Fibroblast of the conjunctiva (primary cell): ENCODE results near the gene ABCG1.

Experiments
- DNase-seq: peaks from one replicate; pipeline ENCODE4 v3.0.0-alpha.2; 2010; ENCODE audit warnings: low read depth

Gene ABCG1

DNA sequence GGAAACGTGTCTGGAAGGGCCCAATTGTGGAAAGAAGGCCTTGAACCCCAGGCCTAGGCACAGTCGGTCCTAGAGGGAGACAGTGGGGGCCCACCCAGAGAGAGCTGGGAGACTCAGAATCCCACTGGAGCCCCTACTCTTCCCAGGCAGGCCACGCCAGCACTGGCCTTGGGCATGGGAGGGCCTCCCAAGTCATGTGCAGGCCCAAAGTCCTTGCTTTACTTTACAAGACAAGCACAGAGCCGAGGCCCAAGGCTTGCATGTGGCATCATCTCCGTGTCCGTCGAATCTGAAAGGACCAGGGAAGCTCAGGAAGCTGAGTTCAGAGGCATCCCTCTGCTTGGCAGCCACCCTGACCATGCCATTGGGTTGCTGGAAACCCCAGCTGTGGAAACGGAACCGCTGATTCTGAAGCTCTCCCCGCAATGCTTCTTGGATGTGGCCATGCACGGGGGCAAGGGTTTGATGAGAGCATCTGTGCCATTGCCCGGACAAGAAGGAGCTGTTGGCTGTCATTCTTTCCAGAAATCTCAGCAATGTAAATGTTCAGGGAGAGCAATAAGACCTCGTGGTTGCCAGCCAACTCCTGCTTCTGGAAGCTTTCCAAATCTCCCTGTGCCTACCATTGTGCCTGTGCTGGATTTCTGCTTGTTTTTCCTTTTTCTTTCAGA, 32.8 kb downstream of the ABCG1 start:
- DNase-seq = no peak

DNA sequence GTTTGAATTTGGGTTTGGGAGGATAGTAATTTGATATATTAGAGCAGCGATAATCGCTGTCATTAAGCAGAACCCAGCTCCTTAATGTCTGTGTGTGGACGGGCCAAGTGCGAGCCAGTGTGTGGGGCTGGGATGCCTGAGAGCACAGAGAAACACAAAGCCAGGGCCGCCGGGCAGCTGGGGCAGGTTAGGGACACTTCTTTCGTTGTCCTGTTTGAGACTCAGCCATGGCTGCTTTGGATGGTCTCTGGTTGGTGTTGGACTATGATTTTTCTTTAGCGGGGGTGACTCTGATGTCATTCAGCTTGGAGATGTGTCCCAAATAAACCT, 33.4 kb downstream of the ABCG1 start:
- no peak for DNase-seq

DNA sequence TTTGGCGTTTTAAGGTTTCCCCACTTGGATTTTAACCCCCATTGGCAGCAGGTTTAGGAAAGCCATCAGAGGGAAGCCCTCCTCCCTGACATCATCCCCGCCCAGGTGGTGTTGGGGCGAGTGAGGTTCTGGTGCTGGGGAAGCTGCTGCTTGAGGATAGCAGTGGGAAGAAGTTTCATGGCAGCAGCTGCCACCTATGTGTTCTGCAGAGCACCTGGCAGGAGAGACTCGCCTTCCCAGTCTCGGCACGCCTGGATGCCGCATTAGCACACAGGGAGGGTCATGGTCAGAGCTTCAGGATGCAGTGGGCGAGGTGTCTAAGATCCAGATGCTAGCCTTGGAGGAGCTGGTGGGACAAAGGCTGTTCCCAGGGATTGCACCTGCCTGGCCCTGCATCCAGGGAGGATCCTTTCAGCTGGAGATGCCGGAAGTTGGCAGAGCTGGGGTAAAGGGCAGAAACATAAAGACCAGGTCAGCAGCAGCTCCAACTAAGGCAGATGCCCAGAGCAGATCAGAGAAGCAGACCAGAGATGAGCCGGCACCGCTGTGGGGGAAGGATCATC, 33.9 kb downstream of the ABCG1 start:
- no peak for DNase-seq

DNA sequence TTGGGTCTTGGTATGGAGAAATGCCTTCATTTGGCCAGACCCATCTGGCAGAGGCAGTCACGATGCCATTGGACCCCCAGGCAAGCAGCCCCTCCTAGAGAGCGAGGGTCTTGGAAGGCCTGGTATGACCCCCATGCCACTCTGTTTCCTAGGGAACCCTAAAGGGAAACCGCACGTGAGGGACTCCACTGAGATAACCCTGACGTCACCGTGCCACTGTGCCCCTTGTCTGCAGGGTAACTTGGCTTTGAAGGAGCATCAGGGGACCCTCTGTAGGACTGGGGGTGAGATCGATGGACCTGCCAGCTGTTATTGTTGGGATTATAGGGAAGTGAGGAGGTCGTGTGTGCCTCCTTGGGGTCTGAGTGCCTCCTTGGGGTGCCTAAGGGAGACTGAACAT, 34.5 kb downstream of the ABCG1 start:
- DNase-seq = no peak

DNA sequence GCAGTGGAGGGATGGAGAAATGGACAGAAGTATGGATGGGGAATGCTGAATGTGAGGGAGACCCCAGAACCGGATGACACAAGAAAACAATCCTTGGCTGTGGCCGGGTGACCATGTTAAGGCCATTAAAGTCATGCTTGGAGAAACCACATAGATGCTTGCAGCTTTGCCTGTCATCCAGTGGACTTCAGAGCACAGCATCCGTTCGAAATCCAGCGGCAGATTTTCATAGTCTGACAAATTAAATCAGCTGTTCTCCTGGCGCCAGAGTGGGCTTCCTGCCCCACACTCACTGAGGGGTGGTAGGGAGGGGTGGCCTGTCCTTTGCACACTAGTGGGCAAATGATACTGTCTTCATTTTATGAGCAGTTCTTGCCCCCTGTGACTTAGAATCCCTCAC, 35.1 kb downstream of the ABCG1 start:
- DNase-seq = no peak

DNA sequence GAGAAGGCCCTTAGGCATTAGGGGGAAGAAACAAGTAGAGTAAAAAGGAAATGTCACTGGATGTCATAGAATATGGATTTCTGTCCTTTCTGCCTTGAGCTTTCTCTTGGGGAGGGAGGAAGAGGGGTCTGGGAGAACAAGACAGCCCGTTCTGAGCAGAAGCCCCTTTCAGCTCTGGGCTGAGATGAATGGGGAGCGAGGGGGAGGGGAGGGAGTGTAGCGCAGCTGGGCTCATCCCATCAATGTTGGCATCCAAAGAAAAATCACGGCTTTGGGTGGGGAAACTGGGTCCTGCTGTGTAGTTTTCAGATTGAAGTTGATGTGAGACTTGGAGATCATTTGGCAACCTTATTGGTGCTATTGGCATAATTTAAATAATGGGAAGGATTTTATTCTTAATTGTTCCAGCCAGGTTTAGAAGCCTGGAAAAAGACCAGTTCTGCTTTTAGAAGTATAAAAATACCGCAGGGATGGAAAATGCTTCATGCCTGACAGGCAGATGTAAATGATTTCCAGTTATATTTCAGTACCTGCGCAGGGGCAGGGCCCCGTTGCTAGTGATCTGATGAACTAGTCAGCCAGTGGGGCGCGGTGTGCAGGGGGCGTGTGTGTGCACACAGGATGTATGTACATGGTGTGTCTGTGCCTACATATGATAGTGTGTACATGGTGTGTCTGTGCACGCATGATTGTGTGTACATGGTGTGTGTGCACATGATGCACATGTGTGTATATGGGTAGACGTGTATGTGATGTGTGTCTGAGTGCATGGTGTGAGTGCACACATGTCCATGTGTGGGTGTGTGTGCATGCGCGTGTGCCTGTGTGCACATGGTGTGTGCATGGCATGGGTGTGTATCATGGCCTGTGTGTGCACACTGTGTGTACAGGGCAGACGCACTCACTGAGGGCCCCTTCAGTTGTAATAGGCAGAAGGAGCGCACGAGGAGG, 36.0 kb downstream of the ABCG1 start:
- DNase-seq = no peak

DNA sequence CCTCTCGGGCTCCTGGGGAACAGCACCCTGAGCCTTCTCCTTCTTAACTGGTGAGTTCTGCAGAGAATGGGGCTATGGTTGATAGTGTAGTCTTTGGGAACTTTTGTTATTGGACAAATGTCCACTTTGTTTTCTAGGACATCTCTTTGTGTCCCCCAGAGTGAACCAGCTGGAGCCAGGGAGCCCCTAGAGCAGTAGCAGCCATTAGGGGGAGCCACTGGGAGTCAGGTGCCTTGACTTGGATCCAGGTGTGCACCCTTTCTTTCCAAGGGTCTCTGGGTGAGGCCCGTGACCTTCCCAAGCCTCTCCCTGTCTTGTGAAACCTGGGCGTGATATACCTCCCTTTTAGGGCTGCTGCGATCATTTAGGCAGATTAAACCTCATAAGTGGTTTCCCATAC, 36.9 kb downstream of the ABCG1 start:
- DNase-seq = no peak

DNA sequence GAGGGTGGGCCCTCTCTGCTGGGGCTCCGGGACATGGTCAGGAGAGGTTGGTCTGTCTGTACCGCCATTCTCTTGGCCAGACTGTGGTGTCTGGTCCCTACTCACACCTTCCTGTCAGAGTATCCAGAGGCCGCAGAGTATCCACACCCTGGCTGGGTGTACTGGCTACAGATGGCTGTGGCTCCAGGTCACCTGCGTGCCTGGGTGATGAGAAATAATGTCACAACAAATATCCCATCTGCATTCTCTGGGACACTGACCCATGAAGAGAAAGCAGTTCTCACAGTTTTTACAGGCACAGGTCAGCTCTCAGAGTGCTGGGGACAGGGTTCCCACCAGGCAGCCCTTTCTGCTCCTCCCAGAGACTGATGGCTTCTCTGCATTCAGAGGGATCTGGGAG, 37.4 kb downstream of the ABCG1 start:
- no peak for DNase-seq

DNA sequence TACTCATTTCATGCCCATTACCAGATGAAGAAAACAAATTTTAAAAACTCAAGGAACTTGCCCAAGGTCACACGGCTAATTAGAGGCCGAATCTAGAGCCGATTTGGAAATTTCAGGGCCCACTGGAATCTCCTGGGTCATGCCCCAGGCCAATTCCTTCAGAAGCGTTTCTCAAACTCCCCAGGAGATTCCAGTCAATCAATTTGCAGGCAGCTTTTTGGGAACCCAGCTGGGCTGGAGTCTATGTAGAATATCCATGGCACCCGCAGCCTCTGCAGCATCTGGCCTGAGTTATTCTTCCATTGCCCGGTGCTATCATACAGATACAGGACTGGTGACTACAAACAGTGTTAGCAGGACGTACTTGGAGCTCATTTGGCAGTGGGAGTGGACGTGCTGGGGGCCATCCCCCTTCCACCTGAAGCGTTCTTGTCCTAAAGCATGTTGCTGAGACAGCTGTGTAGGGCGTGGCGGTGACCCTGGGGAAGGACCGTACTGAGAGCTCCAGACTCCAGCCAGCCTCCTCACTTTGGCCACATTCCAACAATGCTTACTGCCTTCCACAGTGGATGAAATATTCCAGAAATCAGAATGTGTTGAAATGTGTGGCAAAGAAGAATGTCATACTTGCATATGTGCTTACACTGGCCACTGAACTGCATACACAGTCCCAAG, 38.3 kb downstream of the ABCG1 start:
- no peak for DNase-seq

DNA sequence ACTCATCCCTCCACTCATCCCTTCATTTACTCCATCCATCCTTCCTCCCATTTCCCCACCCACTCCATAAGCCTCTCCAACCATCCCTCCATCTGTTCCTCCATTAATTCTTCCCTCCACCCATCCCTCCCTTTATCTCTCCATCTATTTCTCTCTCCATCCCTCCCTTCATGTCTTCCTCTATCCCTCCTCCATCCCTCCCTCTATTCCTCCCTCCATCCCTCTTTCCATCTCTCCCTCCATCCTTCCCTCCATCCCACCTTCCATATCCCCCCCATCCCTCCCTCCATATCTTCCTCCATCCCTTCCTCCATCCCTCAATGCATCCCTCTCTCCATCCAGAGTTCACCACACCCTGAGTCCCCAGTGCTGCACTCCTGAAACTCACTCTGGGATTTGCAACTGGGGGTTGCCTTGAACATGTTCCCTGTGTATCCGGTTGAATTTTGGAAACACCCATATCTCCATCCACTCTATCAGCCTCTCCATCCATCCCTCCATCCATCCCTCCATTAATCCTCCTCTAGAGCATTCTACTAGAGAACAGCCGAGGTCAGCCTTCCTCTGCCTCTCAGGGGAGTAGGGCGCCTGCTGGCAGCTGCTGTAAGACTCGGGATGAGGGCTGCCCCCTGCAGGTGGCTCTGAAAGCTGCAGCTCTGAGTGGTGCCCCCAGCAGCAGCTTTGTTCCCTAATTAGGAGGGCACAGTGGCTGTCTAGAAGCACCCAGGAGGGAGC, 39.4 kb downstream of the ABCG1 start:
- peak; percentile 18 for DNase-seq

DNA sequence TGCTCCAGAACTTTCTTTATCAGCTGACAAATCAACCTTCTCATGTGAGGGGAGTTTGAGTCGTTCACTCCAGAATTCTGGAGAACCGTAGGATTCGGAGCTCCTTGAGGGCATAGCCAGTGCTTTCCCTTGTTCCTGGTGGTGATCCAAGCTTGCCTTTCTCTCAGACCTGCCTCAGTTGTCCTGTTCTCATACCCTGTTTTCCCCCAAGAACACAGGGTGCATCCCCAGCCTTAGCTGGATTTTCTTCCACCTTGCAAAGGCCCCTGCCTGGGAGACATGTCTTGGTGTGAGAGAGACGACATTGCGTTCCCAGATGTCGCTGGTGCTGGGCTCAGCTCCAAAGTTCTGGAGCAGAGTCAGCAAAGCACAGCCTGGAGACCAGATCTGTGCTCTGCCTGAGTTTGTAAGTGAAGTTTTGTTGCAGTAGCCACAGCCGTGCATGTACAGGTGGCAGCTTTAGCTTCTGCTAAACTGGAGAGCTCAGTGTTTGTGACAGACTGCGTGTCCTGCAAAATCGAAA, 40.0 kb downstream of the ABCG1 start:
- DNase-seq = no peak

DNA sequence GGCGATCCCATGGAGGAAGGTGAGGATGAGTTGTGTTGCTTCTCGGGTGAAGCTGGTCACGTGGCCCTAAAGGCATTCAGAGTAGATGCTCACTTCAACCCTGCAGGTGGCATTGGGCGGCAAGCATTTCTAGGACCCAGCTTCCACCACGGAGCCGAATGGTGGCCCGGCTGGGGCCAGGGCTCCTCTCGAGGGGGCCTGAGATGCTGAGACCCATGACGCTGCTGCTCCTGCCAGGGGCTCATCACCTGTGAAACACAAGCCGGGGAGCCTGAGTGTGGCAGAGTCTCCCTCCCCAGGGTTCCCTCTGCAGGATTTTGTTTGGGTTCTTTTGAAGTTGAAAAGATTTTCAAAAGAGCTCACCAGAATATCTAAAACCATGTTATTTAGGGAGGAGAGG, 41.2 kb downstream of the ABCG1 start:
- DNase-seq = no peak

DNA sequence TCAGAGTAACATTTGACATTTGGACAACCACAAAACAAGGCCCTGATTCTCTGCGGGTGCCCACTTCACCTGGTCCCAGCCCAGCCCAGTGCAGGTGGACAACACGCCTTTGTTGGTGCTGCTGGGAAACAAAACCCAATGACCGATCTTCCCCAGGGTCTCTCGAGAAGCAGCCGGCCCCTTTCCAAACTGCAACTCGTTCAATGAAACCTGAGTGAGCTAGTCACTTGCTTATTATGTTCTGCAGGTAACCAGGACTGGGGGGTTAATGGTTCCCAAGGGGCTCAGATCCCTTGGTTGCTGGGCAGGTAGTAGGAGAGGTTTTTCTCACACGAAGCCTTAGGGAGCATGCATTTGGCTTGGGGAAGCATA, 42.9 kb downstream of the ABCG1 start:
- no peak for DNase-seq

DNA sequence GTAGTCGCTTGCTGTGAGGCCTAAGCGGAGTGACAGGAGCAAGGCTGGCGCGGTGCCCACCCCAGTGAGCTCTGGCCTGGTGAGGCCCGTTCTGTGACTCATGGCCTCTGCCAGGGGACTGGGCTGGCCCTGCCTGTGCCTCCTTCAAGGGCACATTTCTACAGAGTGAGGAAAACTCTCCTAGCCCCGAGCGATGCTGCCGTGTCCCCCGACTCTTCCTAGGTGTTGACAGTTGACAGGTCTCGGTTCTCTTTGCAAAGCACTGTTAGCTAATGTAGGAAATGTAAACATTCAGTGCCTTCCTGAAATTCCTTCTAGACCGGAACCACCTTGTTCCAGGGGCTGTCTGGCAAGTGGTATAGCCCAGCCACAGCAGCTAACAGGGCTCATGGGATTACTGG, 43.9 kb downstream of the ABCG1 start:
- no peak for DNase-seq

DNA sequence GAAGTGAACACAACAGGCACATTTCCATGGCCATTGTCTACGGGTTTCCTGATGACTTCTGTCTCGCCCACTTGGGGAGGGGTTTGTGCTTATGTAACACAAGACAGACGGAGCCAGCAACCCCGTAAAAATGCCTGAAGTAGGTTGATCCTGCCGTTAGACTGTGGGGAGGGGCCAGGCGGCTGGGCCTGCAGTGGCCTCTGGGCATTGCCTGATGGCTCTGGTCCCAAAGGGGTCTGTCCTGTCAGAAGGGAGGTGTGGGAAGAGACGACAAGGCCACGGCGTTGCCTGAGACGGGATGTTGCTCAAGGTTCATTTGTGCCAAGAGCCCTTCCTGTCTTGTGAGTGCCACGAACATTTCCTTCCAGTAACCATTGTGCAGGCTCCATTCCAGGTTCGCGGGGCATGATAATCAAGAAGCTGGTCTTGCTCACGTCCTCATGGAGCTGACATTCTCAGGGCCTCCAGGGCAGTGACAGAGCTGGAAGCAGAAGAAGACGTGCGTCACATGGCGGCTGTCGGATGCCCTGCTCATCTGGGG, 44.7 kb downstream of the ABCG1 start:
- no peak for DNase-seq

DNA sequence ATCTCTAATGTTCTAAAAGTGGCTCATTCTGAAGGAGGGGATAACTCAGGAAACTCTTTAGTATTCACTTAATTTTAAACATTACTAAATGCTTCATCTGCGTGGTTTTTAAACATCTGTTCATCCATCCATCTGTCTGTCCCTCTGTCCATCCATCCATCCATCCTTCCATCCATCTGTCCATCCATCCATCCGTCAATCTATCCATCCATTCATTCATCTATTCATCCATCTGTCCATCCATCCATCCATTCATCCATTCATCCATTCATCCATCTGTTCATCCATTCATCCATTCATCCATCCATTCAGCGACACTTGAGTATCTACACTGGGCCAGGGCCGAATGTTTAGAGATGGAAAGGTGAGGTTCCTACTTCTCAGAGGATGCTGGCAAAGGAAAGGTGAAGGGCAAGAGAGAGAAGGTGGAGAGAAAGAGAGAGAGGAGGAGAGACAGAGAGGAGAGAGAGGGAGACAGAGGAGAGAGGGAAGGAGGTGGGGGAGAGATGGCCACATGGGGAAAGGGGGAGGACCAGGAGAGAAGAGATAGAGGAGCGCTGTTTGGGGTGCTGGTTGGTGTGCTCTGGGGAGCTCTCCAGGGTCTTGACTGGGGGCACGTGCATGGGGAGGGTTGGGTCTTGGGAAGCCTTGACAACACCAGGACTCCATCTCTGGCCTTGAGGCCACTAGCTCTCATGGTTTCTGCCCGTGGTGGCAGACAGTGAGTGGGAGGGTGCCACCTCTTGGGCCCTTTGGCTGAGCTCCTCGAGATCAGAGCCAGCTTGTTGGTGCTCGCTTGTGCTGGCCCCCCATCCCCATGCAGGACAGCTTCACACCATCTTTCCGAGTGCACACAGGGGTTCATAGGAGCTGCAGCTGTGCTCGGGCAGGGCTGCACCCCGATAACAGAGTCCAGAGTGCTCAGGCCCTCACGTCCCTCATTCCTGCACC, 45.6 kb downstream of the ABCG1 start:
- DNase-seq = no peak

DNA sequence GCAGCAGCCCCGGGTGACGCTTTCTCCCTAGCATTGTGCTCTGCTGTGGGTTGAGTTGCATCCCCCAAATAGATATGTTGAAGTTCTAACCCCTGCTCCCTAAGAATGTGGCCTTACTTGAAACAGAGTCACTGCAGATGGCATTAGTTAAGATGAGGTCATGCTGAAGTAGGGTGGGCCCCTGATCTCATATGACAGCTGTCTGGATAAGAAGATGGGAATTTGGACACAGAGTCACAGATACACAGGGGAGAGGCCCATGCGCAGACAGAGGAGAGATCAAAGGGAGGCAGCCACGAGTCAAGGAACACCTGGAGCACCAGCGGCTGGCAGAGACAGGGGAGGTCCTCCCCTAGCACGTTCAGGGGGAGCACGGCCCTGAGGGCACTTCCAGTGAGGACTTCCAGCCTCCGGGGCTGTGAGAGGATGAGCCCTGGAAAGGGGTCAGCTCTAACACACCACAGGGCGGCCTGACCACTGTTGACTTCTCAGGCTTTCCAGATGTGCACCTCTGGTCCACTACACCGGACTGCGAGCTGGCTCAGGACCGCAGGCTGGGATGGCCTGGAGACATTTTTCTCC, 46.4 kb downstream of the ABCG1 start:
- DNase-seq = no peak

DNA sequence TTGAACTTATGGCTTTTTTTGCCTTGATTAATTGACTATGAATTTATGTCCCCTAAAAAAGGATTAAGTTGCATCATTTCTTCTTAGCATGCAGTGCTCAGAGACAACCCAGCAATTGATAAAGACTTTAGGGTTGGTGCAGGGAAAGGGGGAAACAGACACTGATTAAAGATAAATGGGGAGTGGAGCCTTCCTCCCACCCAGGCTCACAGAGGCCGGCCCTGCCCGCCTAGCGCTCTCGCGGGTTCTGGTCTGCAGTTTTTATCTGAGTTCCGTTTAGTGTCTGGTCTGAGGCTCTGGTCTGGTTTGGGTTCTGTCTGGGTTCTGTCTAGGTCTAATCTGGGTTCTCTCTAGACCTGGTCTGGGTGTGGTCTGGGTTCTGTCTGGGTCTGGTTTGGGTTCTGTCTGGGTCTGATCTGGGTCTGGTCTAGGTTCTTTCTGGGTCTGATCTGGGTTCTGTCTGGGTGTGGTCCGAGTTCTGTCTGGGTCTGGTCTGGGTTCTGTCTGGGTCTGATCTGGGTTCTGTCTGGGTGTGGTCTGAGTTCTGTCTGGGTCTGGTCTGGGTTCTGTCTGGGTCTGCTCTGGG, 48.1 kb downstream of the ABCG1 start:
- no peak for DNase-seq

DNA sequence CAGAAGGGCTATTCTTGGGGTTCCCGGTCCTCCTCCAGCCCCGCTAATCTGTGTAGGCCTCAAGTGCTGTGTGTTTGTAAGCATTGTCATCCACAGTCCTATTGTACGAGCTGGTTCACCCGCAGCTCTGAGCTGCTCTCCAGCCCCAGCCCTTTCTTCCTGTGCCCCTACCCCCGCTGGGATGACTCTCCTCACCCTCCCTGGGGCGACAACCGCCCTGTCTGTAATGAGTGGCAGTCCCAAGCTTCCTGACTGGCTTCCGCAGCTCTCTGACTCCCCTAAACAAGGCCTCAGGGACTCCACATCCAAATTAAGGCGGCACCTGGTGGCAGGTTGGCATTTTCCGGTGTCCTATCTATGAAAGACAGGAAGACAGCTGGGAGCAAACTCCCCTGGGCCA, 50.4 kb downstream of the ABCG1 start:
- DNase-seq = no peak

DNA sequence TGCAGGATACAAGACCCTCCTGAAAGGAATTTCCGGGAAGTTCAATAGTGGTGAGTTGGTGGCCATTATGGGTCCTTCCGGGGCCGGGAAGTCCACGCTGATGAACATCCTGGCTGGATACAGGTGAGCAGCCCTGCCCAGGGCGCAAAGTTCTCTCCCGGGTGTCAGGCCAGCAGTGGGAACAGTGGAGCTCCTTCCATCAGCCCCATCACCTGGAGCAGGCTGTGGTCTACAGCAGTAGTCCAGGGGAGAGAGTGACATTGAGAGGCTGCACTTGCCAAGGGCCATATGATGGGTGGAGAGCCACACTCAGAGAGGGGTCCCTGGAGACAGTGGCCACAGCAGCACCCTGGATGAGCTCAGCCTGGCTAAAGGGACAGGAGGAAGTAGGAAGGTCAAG, 52.1 kb downstream of the ABCG1 start:
- no peak for DNase-seq
